ENCODE measurements around the gene KCNMA1.

GRCh38 chr10:77131214-77131613 lies 506.4 kb downstream of the KCNMA1 start:
- TF ChIP-seq POLR2A (conservative IDR thresholded peaks at IDR 0.05) (no peak), ZBTB33 (CRISPR knock-in tag; IDR thresholded peaks at IDR 0.05) (no peak), MAFG (tag; conservative IDR thresholded peaks at IDR 0.05) (no peak), NCOA1 (IDR thresholded peaks at IDR 0.05; ENCODE audit: low read depth) (no peak), EP300 (IDR thresholded peaks at IDR 0.05; ENCODE audit: low read length) (no peak), HDGF (IDR thresholded peaks at IDR 0.05) (no peak), HINFP (tag; conservative IDR thresholded peaks at IDR 0.05; ENCODE audit: low read depth) (no peak), ZNF431 (CRISPR knock-in tag; IDR thresholded peaks at IDR 0.05) (no peak)
- TF ChIP-seq, protein P1, sequence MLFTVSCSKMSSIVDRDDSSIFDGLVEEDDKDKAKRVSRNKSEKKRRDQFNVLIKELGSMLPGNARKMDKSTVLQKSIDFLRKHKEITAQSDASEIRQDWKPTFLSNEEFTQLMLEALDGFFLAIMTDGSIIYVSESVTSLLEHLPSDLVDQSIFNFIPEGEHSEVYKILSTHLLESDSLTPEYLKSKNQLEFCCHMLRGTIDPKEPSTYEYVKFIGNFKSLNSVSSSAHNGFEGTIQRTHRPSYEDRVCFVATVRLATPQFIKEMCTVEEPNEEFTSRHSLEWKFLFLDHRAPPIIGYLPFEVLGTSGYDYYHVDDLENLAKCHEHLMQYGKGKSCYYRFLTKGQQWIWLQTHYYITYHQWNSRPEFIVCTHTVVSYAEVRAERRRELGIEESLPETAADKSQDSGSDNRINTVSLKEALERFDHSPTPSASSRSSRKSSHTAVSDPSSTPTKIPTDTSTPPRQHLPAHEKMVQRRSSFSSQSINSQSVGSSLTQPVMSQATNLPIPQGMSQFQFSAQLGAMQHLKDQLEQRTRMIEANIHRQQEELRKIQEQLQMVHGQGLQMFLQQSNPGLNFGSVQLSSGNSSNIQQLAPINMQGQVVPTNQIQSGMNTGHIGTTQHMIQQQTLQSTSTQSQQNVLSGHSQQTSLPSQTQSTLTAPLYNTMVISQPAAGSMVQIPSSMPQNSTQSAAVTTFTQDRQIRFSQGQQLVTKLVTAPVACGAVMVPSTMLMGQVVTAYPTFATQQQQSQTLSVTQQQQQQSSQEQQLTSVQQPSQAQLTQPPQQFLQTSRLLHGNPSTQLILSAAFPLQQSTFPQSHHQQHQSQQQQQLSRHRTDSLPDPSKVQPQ (CRISPR knock-in tag; IDR thresholded peaks at IDR 0.05; ENCODE audit: borderline replicate concordance): no peak
- TF ChIP-seq, protein P2, sequence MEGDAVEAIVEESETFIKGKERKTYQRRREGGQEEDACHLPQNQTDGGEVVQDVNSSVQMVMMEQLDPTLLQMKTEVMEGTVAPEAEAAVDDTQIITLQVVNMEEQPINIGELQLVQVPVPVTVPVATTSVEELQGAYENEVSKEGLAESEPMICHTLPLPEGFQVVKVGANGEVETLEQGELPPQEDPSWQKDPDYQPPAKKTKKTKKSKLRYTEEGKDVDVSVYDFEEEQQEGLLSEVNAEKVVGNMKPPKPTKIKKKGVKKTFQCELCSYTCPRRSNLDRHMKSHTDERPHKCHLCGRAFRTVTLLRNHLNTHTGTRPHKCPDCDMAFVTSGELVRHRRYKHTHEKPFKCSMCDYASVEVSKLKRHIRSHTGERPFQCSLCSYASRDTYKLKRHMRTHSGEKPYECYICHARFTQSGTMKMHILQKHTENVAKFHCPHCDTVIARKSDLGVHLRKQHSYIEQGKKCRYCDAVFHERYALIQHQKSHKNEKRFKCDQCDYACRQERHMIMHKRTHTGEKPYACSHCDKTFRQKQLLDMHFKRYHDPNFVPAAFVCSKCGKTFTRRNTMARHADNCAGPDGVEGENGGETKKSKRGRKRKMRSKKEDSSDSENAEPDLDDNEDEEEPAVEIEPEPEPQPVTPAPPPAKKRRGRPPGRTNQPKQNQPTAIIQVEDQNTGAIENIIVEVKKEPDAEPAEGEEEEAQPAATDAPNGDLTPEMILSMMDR (IDR thresholded peaks at IDR 0.05 in 2 of 3, conservative IDR thresholded peaks at IDR 0.05 in 1 of 3; ENCODE audit: insufficient read depth in 2 of 3, low read depth in 1 of 3, low read length in 3 of 3): no peak
